Measurements from ENCODE around the gene ADAMTSL1. TPM values are rescaled to one million over a fixed set of nuclear protein-coding genes. Genes with fewer than 3 reads are reported as not detected.

ADAMTSL1 gene
- total RNA-seq, 1 experiment from 2014 or later = not detected

Small RNAs within 50 kb of the gene (microRNA-seq; reads per million reads assigned to microRNA genes)
- not detected for gene MIR3152 (ENCODE audit: unreplicated experiment)

Data from Panc1 (cell line).